MV-4-11 (cell line): ENCODE data around the gene SPTBN5.

ENCODE experiments used
- DNase-seq: peaks from one replicate; lab custom pipeline; 2025; lab: John Stamatoyannopoulos, UW

SPTBN5 gene

GRCh38 chr15:41866263-41866703 lies 27.6 kb downstream of the SPTBN5 start:
- peak; percentile 51 for DNase-seq

DNA sequence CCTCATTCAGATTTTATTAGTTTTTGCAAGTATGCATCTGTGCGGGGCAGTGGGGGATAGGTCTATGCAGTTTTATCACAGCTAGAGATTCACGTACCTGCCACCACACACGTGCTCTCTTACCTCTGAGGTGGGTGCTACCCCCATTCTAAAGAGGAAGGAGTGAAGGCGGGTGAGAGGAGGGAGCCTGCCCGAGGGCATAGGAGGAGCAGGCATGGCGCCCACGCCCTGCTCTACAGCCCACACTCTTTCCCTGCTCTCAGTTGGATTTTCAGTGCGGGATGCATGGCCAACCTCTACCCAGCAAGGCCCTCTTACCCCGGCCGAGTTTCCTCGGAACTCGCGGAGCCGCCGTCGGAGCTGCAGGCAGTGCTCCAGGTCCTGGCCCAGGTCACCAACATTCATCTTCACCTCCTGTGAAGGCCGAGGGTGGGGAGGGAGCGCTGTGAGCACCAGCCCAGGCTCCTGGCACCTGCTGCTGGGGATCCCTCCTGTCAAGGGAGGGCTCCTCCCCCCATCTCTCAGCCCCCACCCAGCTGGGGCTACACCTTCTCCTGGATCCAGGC lies 28.3 kb downstream of the SPTBN5 start:
- no peak for DNase-seq

DNA sequence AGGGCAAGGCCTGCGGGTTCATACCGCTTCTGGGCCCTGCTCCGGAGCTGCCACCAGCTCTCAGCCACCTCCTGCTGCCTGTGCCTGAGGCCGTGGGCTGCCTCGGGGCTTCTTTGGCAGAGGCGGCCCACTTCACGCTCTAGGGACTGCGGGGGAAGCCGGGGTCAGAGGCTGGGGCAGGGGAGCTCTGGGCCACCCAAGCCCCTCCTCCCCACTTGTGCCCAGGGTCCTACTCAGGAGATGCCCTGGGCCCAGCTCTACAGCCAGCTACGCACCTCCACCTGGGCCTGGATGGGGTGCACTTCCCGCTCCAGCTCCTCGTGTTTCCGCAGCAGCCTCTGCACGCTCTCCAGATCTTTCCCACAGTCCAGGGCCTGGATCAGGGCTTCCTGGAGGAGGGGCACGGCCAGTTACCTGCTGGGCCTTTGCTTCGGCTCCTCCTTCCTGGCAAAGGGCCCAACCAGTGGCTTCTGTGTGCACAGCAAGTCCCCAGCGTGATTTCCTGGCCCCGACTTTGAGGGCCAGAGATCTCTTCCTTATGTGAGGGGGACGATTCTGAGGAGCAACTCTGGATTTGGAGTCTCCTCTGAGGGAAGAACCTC lies 31.2 kb downstream of the SPTBN5 start:
- DNase-seq: no peak

DNA sequence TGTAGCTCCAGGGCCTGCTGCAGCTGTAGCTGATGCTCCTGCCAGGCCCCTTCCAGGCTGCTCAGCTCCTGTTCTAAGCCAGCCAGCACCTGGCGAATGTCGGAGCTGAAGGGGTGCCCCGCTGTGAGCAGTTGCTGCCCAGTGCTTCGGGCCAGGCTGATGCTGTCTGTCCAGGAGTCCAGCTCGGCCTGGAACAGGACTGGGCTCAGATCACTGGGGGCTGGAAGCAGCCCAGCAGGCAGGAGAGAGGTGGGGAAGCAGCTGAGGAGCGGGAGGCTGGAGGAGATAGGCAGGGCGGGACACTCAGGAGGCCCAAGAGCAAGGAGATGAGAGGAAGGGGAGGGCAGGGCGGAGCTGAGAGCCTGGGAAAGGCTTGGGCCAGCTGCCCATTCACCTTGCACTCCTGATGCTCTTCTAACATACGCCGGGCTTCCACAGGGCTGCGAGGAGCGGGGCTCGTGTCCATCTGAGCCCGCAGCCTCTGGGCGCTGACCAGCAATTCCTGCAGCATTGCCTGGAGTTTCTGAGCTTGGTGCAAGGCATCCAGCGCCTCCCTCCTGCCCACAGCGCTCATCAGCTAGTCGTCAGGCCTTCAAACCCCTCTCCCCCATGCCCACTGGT lies 32.0 kb downstream of the SPTBN5 start:
- DNase-seq: no peak

DNA sequence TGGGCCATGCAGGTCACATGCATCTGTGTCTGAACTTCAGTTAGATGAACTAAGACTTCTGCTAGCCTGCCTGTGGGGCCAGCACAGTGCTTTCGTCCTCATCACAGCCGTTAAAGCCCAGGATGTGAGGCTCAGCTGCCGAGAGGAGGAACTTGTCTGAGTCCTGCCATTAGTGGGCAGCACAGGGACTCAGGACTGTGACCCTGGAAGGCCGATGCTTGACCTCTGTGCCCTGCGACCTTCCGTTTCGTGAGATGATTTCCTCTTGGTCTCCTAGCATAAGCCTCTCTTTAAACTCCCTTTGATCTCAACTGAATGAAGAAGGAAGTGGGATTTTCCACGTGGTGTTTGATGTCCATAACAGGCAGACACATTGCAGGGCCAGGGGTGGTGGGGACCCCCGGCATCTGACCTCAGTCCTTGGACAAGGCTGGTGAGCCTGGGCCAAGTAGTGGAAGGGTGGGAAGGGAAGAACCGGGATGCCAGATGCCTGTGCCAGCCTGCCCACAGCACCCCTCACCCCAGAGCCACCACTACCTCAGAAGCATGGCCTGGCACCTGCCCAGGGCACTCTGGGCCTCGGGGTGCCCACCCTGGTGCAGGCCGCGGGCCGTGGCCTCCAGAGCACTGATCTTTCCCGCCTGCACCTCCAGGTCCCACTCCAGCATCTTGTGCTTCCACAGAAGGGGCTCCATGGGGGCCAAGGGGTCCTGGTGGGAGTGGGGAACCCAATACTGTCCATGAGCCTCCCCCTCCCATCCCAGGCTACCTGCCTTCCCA lies 33.6 kb downstream of the SPTBN5 start:
- peak; percentile 90 for DNase-seq

DNA sequence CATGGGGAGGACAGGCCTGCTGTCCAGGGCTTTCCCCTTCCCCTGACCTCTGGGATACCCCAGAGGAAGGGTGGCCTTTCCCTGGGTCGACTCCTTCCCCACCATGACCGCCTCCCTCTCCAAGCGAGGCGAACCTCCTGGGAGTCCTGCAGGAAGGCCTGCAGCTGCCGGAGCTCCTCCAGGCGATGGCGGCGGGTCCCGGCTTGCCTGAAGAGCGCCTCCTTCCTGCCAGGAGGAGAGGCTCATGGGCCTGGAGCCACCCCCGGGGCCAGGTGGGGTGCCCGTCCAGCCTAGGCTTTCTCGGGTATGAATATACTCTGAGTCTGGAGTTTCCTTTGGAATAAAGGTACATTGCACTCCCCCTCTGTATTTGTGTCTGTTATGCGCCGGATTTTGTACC lies 35.1 kb downstream of the SPTBN5 start:
- no peak for DNase-seq

DNA sequence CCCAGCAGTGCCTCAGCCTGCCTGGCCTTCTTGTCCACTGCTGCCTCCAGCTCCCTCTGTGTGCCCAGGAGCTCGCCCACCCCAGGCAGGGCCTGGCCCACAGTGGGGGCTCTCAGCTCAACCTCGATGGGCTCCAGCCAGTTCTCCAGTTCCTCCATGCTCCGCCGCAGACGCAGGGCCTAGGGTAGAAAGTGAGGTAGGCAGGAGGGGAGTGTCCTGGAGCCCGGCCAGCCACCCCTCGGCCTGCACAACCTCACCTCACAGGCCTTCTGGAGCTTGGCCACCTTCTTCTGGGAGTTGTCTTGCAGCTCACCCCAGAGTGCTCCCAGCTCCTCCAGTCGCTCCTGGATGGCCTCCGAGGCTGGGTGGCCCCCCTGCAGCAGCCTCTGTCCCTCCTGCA lies 36.5 kb downstream of the SPTBN5 start:
- DNase-seq: no peak

DNA sequence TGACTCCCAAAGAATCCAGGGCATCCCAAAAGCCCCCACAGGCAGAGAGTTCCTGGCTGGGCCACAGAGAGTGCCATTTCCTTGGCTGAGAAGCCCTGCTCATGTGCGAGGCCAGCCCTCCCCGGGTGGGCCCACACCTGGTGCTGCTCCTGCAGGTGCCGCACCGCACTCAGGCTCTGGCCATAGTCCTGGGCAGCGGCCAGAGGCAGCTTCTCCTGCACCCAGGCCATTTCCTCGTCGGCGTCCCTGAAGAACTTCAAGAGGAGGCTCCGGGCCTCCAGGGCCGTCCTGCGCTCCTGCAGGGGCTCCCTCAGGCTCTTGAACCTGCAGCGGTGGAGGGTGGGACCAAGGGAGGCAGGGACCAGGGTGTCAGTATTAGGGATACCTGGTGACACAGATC lies 37.1 kb downstream of the SPTBN5 start:
- no peak for DNase-seq

- no peak for DNase-seq
Observed at GRCh38 chr15:41856262-41856661, 37.6 kb downstream of the SPTBN5 start.

- no peak for DNase-seq
Observed at GRCh38 chr15:41855261-41855961, 38.4 kb downstream of the SPTBN5 start.

GRCh38 chr15:41854443-41854842 lies 39.4 kb downstream of the SPTBN5 start:
- no peak for DNase-seq

DNA sequence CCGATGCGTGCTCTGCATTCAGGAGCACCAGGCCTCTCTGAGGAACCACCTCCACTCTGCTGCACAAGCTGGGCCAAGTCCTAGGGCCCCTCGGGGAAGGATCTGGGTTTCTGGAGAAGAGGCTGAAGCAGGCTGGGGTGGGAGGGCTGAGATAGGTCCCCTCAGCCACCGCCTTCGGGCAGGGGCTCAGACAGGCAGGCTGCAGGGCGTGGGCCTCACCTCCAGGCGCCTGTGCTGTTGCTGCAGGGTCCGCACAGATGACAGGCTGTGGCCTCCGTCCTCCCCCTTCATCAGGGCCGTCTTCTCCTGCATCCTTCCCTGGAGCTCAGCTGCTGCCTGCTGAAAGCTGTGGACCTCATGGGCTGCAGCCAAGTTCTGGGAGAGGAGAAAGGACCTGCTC lies 40.0 kb downstream of the SPTBN5 start:
- DNase-seq: no peak

DNA sequence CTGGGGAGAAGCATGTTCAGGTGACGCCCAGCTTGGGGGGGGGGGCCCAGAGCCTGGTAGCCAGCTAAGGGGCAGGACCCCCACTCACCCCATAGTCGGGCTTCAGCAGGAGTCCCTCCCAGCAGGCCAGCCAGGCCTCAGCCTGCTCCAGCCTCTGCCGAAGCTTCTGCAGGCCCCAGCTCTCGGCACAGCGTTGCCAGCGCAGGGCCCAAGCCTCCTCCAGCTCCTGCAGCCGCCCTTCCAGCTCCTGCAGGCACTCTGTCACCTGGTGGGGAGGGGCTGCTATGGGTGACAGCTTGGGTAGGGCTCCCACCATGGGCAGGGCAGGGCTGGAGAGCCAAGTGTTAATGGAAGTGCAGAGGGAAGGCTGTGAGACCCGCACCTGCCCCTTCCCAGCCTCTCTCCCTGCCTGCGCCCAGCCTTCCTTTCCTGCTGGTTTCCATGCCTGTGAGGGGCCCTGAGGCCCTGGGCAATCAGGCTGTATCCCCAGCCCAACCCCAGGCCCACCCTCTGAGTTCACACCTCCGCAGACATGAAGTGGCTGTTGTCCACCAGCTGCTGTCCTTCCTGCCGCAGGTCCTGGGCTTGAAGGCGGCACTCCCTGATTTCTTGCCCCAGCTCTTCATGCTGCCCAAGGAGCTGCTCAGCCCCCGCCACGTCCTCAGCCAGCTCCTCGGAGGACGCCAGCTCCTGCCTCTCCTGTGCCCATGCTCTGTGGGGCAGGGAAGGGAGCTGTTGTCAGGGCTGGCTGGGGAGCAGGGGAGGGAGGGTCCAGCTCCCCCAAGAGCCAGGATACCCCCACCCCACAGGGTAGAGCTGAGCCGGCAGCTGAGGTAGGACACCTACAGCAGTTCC lies 40.9 kb downstream of the SPTBN5 start:
- no peak for DNase-seq

GRCh38 chr15:41851755-41852370 lies 42.0 kb downstream of the SPTBN5 start:
- no peak for DNase-seq

- no peak for DNase-seq
Observed at GRCh38 chr15:41851167-41851523, 42.7 kb downstream of the SPTBN5 start.

GRCh38 chr15:41850482-41851166 lies 43.2 kb downstream of the SPTBN5 start:
- DNase-seq: no peak

DNA sequence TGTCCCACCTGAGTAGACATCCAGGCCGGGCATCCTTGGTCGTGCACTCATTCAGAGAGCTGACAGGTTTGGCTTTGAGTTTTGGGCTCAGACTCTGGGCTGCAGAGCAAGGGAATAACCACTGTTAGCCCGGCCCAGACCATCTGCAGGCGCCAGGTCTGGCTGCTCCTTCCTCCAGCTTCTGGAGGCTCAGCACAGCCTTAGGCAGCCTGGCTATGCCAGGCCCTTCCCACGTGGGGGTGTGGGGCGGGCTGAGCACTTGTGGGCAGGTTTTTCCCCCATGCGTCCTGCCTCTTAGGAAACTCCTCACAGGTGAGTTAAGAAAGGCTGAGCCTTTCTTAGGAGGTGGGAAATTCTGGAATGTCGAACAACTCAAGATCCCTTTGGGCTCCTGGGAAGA lies 44.0 kb downstream of the SPTBN5 start:
- no peak for DNase-seq

- no peak for DNase-seq
Observed at GRCh38 chr15:41849204-41849603, 44.6 kb downstream of the SPTBN5 start.

- no peak for DNase-seq
Observed at GRCh38 chr15:41848631-41849030, 45.2 kb downstream of the SPTBN5 start.

GRCh38 chr15:41847981-41848380 lies 45.9 kb downstream of the SPTBN5 start:
- DNase-seq: no peak
